ENCODE measurements around the gene ELMO1. TPM values are rescaled to one million over a fixed set of nuclear protein-coding genes. Genes with fewer than 3 reads are reported as not detected.
A peak's percentile ranks its signal among the peaks of the same experiment; 100 is the strongest.

ELMO1 gene
- total RNA-seq, 1 donor from 2014 or later: 151 TPM

- peaks cover 68% of the 10 kb centered on the region for H3K4me1 Mint-ChIP-seq (ENCODE audit: unreplicated experiment)
- no peaks in the 10 kb centered on the region for H3K9me3 Mint-ChIP-seq (ENCODE audit: unreplicated experiment)
Observed at GRCh38 chr7:37359180-37359579, 89.5 kb downstream of the ELMO1 start.

GRCh38 chr7:37357637-37357996, 91.0 kb downstream of the ELMO1 start:
- peaks cover 13% of the 10 kb centered on the region for H3K36me3 Mint-ChIP-seq (ENCODE audit: low read depth, unreplicated experiment)
- no peak for DNase-seq (ENCODE audit: low spot score)
- H3K27me3 Mint-ChIP-seq (ENCODE audit: unreplicated experiment): peaks cover 3% of the 10 kb centered on the region
- H3K4me1 Mint-ChIP-seq (ENCODE audit: unreplicated experiment): peaks cover 69% of the 10 kb centered on the region
- no peak overlapping the region for H3K4me3 Mint-ChIP-seq (ENCODE audit: unreplicated experiment)
- H3K9me3 Mint-ChIP-seq (ENCODE audit: unreplicated experiment): no peaks in the 10 kb centered on the region
- H3K27ac Mint-ChIP-seq (ENCODE audit: unreplicated experiment): peak overlapping the region; percentile 58
- no peak for TF ChIP-seq CTCF (IDR thresholded peaks at IDR 0.05; ENCODE audit: unreplicated experiment)

More at GRCh38 chr7:37359180-37359579, 89.5 kb downstream of the ELMO1 start:
- no peak overlapping the region for H3K4me3 Mint-ChIP-seq (ENCODE audit: unreplicated experiment)
- H3K27me3 Mint-ChIP-seq (ENCODE audit: unreplicated experiment): peaks cover 12% of the 10 kb centered on the region
- TF ChIP-seq CTCF (IDR thresholded peaks at IDR 0.05; ENCODE audit: unreplicated experiment): no peak
- peaks cover 11% of the 10 kb centered on the region for H3K36me3 Mint-ChIP-seq (ENCODE audit: low read depth, unreplicated experiment)
- no peak overlapping the region for H3K27ac Mint-ChIP-seq (ENCODE audit: unreplicated experiment)
- DNase-seq (ENCODE audit: low spot score): no peak

- Mint-ChIP-seq H3K9me3 (ENCODE audit: unreplicated experiment) (no peaks in the 10 kb centered on the region), H3K27ac (ENCODE audit: unreplicated experiment) (peak overlapping the region; percentile 82), H3K4me3 (ENCODE audit: unreplicated experiment) (no peak overlapping the region), H3K27me3 (ENCODE audit: unreplicated experiment) (peaks cover 3% of the 10 kb centered on the region), H3K4me1 (ENCODE audit: unreplicated experiment) (peaks cover 72% of the 10 kb centered on the region), H3K36me3 (ENCODE audit: low read depth, unreplicated experiment) (peaks cover 15% of the 10 kb centered on the region)
- TF ChIP-seq CTCF (IDR thresholded peaks at IDR 0.05; ENCODE audit: unreplicated experiment): no peak
- no peak for DNase-seq (ENCODE audit: low spot score)
Observed at GRCh38 chr7:37356911-37357636, 91.6 kb downstream of the ELMO1 start.

- H3K4me3 Mint-ChIP-seq (ENCODE audit: unreplicated experiment): no peak overlapping the region
- peaks cover 15% of the 10 kb centered on the region for H3K36me3 Mint-ChIP-seq (ENCODE audit: low read depth, unreplicated experiment)
- peaks cover 3% of the 10 kb centered on the region for H3K27me3 Mint-ChIP-seq (ENCODE audit: unreplicated experiment)
- TF ChIP-seq CTCF (IDR thresholded peaks at IDR 0.05; ENCODE audit: unreplicated experiment): no peak
- no peaks in the 10 kb centered on the region for H3K9me3 Mint-ChIP-seq (ENCODE audit: unreplicated experiment)
- H3K27ac Mint-ChIP-seq (ENCODE audit: unreplicated experiment): peak overlapping the region; percentile 93
- peaks cover 84% of the 10 kb centered on the region for H3K4me1 Mint-ChIP-seq (ENCODE audit: unreplicated experiment)
- peak; percentile 43 for DNase-seq (ENCODE audit: low spot score)
Observed at GRCh38 chr7:37354656-37355131, 94.0 kb downstream of the ELMO1 start.

GRCh38 chr7:37353949-37354655, 94.6 kb downstream of the ELMO1 start:
- peak overlapping the region; percentile 93 for H3K27ac Mint-ChIP-seq (ENCODE audit: unreplicated experiment)
- H3K27me3 Mint-ChIP-seq (ENCODE audit: unreplicated experiment): peaks cover 3% of the 10 kb centered on the region
- peaks cover 15% of the 10 kb centered on the region for H3K36me3 Mint-ChIP-seq (ENCODE audit: low read depth, unreplicated experiment)
- TF ChIP-seq CTCF (IDR thresholded peaks at IDR 0.05; ENCODE audit: unreplicated experiment): no peak
- H3K4me3 Mint-ChIP-seq (ENCODE audit: unreplicated experiment): peak overlapping the region; percentile 48
- H3K9me3 Mint-ChIP-seq (ENCODE audit: unreplicated experiment): no peaks in the 10 kb centered on the region
- no peak for DNase-seq (ENCODE audit: low spot score)
- peaks cover 83% of the 10 kb centered on the region for H3K4me1 Mint-ChIP-seq (ENCODE audit: unreplicated experiment)

Data from endothelial cell (in vitro differentiated cells).